HEK293 (cell line): ENCODE measurements around the gene SPECC1.

ENCODE experiments used
- CTCF ChIP-seq: fragments of 450-650 bp; formaldehyde crosslinking; IDR thresholded peaks from 2 replicates; pipeline ENCODE4 v1.5.1; 2016; ENCODE audit warnings: missing biosample characterization, missing genetic modification characterization
- KLF16 ChIP-seq: fragments of 450-650 bp; formaldehyde crosslinking; IDR thresholded peaks from 2 replicates; pipeline ENCODE4 v1.5.1; 2017; ENCODE audit warnings: missing biosample characterization, missing genetic modification characterization
- PBX3 ChIP-seq: sonication (generic); formaldehyde crosslinking; IDR thresholded peaks from 2 replicates; pipeline ENCODE4 v1.8.1; 2022; ENCODE audit warnings: mild to moderate bottlenecking, moderate library complexity, missing genetic modification reagents
- SETDB1 ChIP-seq: IDR thresholded peaks from one replicate; pipeline ENCODE4 v1.6.1; 2017; ENCODE audit warnings: mild to moderate bottlenecking, low read length, moderate library complexity, mixed read lengths; ENCODE audit not compliant: insufficient read length
- ZNF280D ChIP-seq: fragments of 450-650 bp; formaldehyde crosslinking; IDR thresholded peaks from 2 replicates; pipeline ENCODE4 v1.5.1; 2016; ENCODE audit warnings: missing biosample characterization, missing genetic modification characterization
- ZNF423 ChIP-seq: fragments of 450-650 bp; formaldehyde crosslinking; IDR thresholded peaks from 2 replicates; pipeline ENCODE4 v1.5.1; 2016; ENCODE audit warnings: missing biosample characterization, missing genetic modification characterization
- ZNF530 ChIP-seq: fragments of 450-650 bp; formaldehyde crosslinking; IDR thresholded peaks from 2 replicates; pipeline ENCODE4 v1.5.1; 2016; ENCODE audit warnings: low read depth, missing biosample characterization, missing genetic modification characterization
- ZNF629 ChIP-seq: fragments of 450-650 bp; formaldehyde crosslinking; IDR thresholded peaks from 2 replicates; pipeline ENCODE4 v1.5.1; 2017; ENCODE audit warnings: missing biosample characterization, missing genetic modification characterization

GRCh38 chr17:20230924-20231323, 221.8 kb downstream of the SPECC1 start:
- TF ChIP-seq ZNF530 (tag by site-specific recombination) (no peak), CTCF (tag by site-specific recombination) (no peak), ZNF629 (tag by site-specific recombination) (no peak), PBX3 (no peak), ZNF280D (tag by site-specific recombination) (no peak), KLF16 (tag by site-specific recombination) (no peak), SETDB1 (no peak), ZNF423 (tag by site-specific recombination) (no peak)
